ENCODE results near the gene OR3A1. TPM values are rescaled to one million over a fixed set of nuclear protein-coding genes. Genes with fewer than 3 reads are reported as not detected.
"Not testable (repeated sequence)": the region's sequence is repeated elsewhere in the genome, so short reads cannot be mapped to it uniquely, and the experiment has no call there.

OR3A1 gene
- total and polyA plus RNA-seq, 4 donors, result not detected

DNA sequence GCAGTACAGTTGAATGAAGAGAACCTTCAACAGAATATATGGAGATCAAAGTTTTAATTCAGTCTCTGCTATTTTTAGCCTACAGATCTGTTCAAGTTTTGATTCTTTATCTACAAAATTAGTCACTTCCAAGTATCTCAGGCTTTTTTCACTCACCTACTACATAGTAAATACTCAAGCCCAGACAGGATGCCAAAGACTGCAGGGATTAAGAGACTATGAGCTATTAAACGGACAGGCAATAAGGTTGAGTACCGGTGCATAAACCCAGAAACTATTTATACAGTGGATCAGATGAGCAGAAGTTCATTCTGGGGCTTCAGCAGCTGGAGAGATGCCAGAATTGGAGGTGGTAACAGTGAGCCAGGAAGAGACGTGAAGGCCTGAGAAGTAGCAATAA, 18.7 kb upstream of the OR3A1 start:
- Histone ChIP-seq H3K27ac (ENCODE audit: low read depth in 1 of 2, low read length in 1 of 2) (no peak overlapping the region), H3K9ac (ENCODE audit: insufficient read depth in 1 of 2, low read length in 2 of 2) (no peak overlapping the region), H3K4me1 (ENCODE audit: control insufficient read depth in 5 of 5, insufficient read depth in 5 of 5, low read length in 5 of 5) (no peaks in the 10 kb centered on the region), H3K4me3 (no peak overlapping the region), H3K27me3 (ENCODE audit: control insufficient read depth in 3 of 3, insufficient read depth in 3 of 3, low read length in 2 of 3) (peaks cover 0 to 3% (median 0%) of the 10 kb centered on the region in 3 donors), H3K9me3 (ENCODE audit: control insufficient read depth in 4 of 4, insufficient read depth in 3 of 4, low read length in 3 of 4) (no peaks in the 10 kb centered on the region), H3K36me3 (ENCODE audit: control insufficient read depth in 4 of 4, insufficient read depth in 4 of 4, low read length in 4 of 4) (no peaks in the 10 kb centered on the region)
- TF ChIP-seq, protein P1, sequence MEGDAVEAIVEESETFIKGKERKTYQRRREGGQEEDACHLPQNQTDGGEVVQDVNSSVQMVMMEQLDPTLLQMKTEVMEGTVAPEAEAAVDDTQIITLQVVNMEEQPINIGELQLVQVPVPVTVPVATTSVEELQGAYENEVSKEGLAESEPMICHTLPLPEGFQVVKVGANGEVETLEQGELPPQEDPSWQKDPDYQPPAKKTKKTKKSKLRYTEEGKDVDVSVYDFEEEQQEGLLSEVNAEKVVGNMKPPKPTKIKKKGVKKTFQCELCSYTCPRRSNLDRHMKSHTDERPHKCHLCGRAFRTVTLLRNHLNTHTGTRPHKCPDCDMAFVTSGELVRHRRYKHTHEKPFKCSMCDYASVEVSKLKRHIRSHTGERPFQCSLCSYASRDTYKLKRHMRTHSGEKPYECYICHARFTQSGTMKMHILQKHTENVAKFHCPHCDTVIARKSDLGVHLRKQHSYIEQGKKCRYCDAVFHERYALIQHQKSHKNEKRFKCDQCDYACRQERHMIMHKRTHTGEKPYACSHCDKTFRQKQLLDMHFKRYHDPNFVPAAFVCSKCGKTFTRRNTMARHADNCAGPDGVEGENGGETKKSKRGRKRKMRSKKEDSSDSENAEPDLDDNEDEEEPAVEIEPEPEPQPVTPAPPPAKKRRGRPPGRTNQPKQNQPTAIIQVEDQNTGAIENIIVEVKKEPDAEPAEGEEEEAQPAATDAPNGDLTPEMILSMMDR (IDR thresholded peaks at IDR 0.05; ENCODE audit: control extremely low read depth, extremely low read depth), result no peak
- ATAC-seq (ENCODE audit: insufficient read depth, low FRiP score) (no peak), DNase-seq (no peak)
- 58 to 64% methylated on average over 3 of the region's 3 CpGs for WGBS, 2 donors

DNA sequence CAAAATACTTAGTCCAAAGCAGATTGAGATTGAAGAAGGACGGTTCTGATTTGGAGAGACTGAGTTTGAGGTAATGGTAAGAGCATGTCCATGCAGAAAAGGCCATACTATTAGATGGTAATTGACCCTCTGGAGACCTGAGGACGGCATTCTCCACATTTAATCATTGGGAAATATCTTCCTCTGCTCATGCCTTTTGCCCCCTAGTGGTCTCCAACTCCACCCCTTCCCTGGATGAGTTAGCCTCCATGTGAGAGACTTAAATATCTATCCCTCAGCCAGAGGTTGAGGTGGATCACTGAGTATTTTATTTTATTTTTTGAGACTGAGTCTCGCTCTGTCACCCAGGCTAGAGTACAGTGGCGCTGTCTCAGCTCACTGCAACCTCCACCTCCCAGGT, 10.4 kb upstream of the OR3A1 start:
- TF ChIP-seq, protein P1 (IDR thresholded peaks at IDR 0.05; ENCODE audit: control extremely low read depth, extremely low read depth), result no peak
- Histone ChIP-seq H3K4me3 (no peak overlapping the region), H3K4me1 (ENCODE audit: control insufficient read depth in 5 of 5, insufficient read depth in 5 of 5, low read length in 5 of 5) (no peaks in the 10 kb centered on the region), H3K9ac (ENCODE audit: insufficient read depth in 1 of 2, low read length in 2 of 2) (no peak overlapping the region), H3K27me3 (ENCODE audit: control insufficient read depth in 3 of 3, insufficient read depth in 3 of 3, low read length in 2 of 3) (no peaks in the 10 kb centered on the region), H3K27ac (ENCODE audit: low read depth in 1 of 2, low read length in 1 of 2) (no peak overlapping the region), H3K9me3 (ENCODE audit: control insufficient read depth in 4 of 4, insufficient read depth in 3 of 4, low read length in 3 of 4) (peaks cover 0 to 3% (median 0%) of the 10 kb centered on the region in 4 donors), H3K36me3 (ENCODE audit: control insufficient read depth in 4 of 4, insufficient read depth in 4 of 4, low read length in 4 of 4) (no peaks in the 10 kb centered on the region)
- 75 to 77% methylated on average over 4 of the region's 4 CpGs for WGBS, 2 donors
- DNase-seq (no peak), ATAC-seq (ENCODE audit: insufficient read depth, low FRiP score) (no peak)

DNA sequence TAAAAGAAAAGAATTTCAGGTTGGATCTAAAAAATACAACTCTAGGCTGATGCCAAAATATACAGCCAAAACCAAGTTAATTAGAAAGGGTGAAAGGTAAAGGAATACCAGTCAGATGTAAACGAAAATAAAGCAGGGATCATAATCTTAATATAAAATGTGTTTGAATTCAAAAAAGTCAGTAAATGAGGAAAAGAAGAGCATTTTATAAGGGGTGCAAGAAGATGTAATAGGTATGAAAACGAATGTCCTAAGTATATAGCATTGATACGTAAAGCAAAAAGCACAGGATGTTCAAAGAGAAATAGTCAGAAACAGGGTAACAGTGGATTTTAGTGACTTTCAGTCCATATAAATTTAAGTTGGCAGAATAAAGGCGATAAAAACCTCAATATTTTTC, 2.5 kb downstream of the OR3A1 start:
- no peaks in the 10 kb centered on the region for H3K4me1 ChIP-seq (ENCODE audit: control insufficient read depth in 5 of 5, insufficient read depth in 5 of 5, low read length in 5 of 5)
- peaks cover 0 to 6% (median 0%) of the 10 kb centered on the region in 3 donors for H3K27me3 ChIP-seq (ENCODE audit: control insufficient read depth in 3 of 3, insufficient read depth in 3 of 3, low read length in 2 of 3)
- H3K9me3 ChIP-seq (ENCODE audit: control insufficient read depth in 4 of 4, insufficient read depth in 3 of 4, low read length in 3 of 4), result peaks cover 0 to 5% (median under 1%) of the 10 kb centered on the region in 4 donors
- no peak overlapping the region for H3K9ac ChIP-seq (ENCODE audit: insufficient read depth in 1 of 2, low read length in 2 of 2)
- H3K4me3 ChIP-seq, result no peak overlapping the region
- ATAC-seq (ENCODE audit: insufficient read depth, low FRiP score) (no peak), DNase-seq (no peak)
- 70 to 73% methylated on average over 4 of the region's 4 CpGs for WGBS, 2 donors
- H3K36me3 ChIP-seq (ENCODE audit: control insufficient read depth in 4 of 4, insufficient read depth in 4 of 4, low read length in 4 of 4), result no peaks in the 10 kb centered on the region
- H3K27ac ChIP-seq (ENCODE audit: low read depth in 1 of 2, low read length in 1 of 2), result no peak overlapping the region
- TF ChIP-seq, protein P1 (IDR thresholded peaks at IDR 0.05; ENCODE audit: control extremely low read depth, extremely low read depth), result no peak

DNA sequence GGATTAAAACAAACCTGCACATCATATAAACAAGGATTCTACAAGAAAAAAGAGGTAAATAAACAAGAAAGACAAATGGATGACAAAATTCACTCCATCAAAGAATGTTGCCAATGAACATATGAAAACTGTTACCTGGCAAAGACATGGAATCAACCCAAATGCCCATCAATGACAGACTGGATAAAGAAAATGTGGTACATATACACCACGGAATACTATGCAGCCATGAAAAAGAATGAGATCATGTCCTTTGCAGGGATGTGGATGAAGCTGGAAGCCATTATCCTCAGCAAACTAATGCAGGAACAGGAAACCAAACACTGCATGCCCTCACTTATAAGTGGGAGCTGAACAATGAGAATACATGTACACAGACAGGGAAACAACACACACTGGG, 4.6 kb downstream of the OR3A1 start:
- not testable (repeated sequence) for H3K36me3 ChIP-seq (ENCODE audit: control insufficient read depth in 4 of 4, insufficient read depth in 4 of 4, low read length in 4 of 4); H3K27me3 ChIP-seq (ENCODE audit: control insufficient read depth in 3 of 3, insufficient read depth in 3 of 3, low read length in 2 of 3); ATAC-seq (ENCODE audit: insufficient read depth, low FRiP score); H3K9ac ChIP-seq (ENCODE audit: insufficient read depth in 1 of 2, low read length in 2 of 2); H3K4me1 ChIP-seq (ENCODE audit: control insufficient read depth in 5 of 5, insufficient read depth in 5 of 5, low read length in 5 of 5); DNase-seq; H3K4me3 ChIP-seq; H3K27ac ChIP-seq (ENCODE audit: low read depth in 1 of 2, low read length in 1 of 2); H3K9me3 ChIP-seq (ENCODE audit: control insufficient read depth in 4 of 4, insufficient read depth in 3 of 4, low read length in 3 of 4)
- WGBS, 2 donors, result 88 to 89% methylated on average over 1 of the region's 1 CpG

All from lung (tissue), 12 donors.